Liver (tissue), 9 donors: Measurements from ENCODE around the gene PDE2A. TPM values are rescaled to one million over a fixed set of nuclear protein-coding genes. Genes with fewer than 3 reads are reported as not detected.

Experiments used
- DNase-seq: peaks from one replicate; pipeline ENCODE4 v3.0.0-alpha.2; 2017; ENCODE audit warnings: low spot score
- H3K27ac ChIP-seq, 2 donors: one replicate each; pipeline ENCODE4 v1.7.0; 2013; ENCODE audit warnings: inconsistent platforms in 2 of 2, low read length in 2 of 2, control low read depth in 1 of 2, low read depth in 1 of 2, mild to moderate bottlenecking in 1 of 2
- H3K27me3 ChIP-seq, 4 donors: one replicate each; pipeline versions ENCODE4 v1.6.1 to v1.7.0; 2013; ENCODE audit warnings: low read length in 3 of 4, inconsistent platforms in 1 of 4, mild to moderate bottlenecking in 1 of 4, moderate library complexity in 1 of 4; ENCODE audit not compliant: control insufficient read depth in 4 of 4, insufficient read depth in 4 of 4
- H3K36me3 ChIP-seq, 4 donors: one replicate each; pipeline versions ENCODE4 v1.6.1 to v1.7.0; 2013; ENCODE audit warnings: low read length in 3 of 4, mild to moderate bottlenecking in 3 of 4, low read depth in 1 of 4, moderate library complexity in 1 of 4; ENCODE audit not compliant: control insufficient read depth in 4 of 4, insufficient read depth in 3 of 4
- H3K4me1 ChIP-seq, 4 donors: one replicate each; pipeline versions ENCODE4 v1.6.1 to v1.7.0; 2013; ENCODE audit warnings: low read length in 3 of 4, mild to moderate bottlenecking in 3 of 4, moderate library complexity in 1 of 4; ENCODE audit not compliant: control insufficient read depth in 4 of 4, insufficient read depth in 4 of 4
- H3K4me3 ChIP-seq, 3 donors: one replicate each; pipeline versions ENCODE4 v1.6.1 to v1.7.0; 2013; ENCODE audit warnings: low read length in 3 of 3, control low read depth in 1 of 3, low read depth in 1 of 3, mild to moderate bottlenecking in 1 of 3
- H3K9ac ChIP-seq, 2 donors: one replicate each; pipeline ENCODE4 v1.7.0; 2013; ENCODE audit warnings: low read length in 2 of 2, mild to moderate bottlenecking in 2 of 2, moderate library complexity in 2 of 2, control low read depth in 1 of 2, low read depth in 1 of 2
- H3K9me3 ChIP-seq, 4 donors: one replicate each; pipeline versions ENCODE4 v1.6.1 to v1.7.0; 2013; ENCODE audit warnings: low read length in 3 of 4; ENCODE audit not compliant: control insufficient read depth in 4 of 4
- CTCF ChIP-seq: fragments of 150-350 bp; IDR thresholded peaks from 2 replicates; pipeline ENCODE4 v1.5.1; 2017; ENCODE audit warnings: improper control_type of control experiment, low read depth, low read length; ENCODE audit not compliant: missing input control
- EGR1 ChIP-seq, 2 donors: IDR thresholded peaks; 2 replicates each; pipeline ENCODE4 v1.6.1; 2016 to 2018; ENCODE audit warnings: antibody characterized with exemption in 2 of 2, low read depth in 2 of 2
- FOXA1 ChIP-seq: IDR thresholded peaks from 2 replicates; pipeline ENCODE4 v1.6.1; 2016; ENCODE audit warnings: antibody characterized with exemption
- FOXA2 ChIP-seq: IDR thresholded peaks from 2 replicates; pipeline ENCODE4 v1.6.1; 2016; ENCODE audit warnings: antibody characterized with exemption
- GABPA ChIP-seq, 2 donors: IDR thresholded peaks in 1 of 2; conservative IDR thresholded peaks in 1 of 2; 2 replicates each; pipeline ENCODE4 v1.6.1; 2016; ENCODE audit warnings: antibody characterized with exemption in 2 of 2, mild to moderate bottlenecking in 1 of 2, moderate library complexity in 1 of 2
- HNF4A ChIP-seq, 2 donors: conservative IDR thresholded peaks; 2 replicates each; pipeline ENCODE4 v1.6.1; 2016; ENCODE audit warnings: antibody characterized with exemption in 2 of 2, mild to moderate bottlenecking in 2 of 2
- HNF4G ChIP-seq: IDR thresholded peaks from 2 replicates; pipeline ENCODE4 v1.6.1; 2016; ENCODE audit warnings: antibody characterized with exemption
- JUND ChIP-seq, 2 donors: IDR thresholded peaks; 2 replicates each; pipeline ENCODE4 v1.6.1; 2016; ENCODE audit warnings: antibody characterized with exemption in 2 of 2
- MAX ChIP-seq: IDR thresholded peaks from 2 replicates; pipeline ENCODE4 v1.6.1; 2016; ENCODE audit warnings: antibody characterized with exemption
- NR2F2 ChIP-seq: IDR thresholded peaks from 2 replicates; pipeline ENCODE4 v1.6.1; 2016; ENCODE audit warnings: antibody characterized with exemption
- RAD21 ChIP-seq, 2 donors: IDR thresholded peaks; 2 replicates each; pipeline ENCODE4 v1.6.1; 2016; ENCODE audit warnings: antibody characterized with exemption in 2 of 2, mild to moderate bottlenecking in 2 of 2
- REST ChIP-seq: IDR thresholded peaks from 2 replicates; pipeline ENCODE4 v1.6.1; 2016; ENCODE audit warnings: antibody characterized with exemption, mild to moderate bottlenecking
- RXRA ChIP-seq, 2 donors: IDR thresholded peaks; 2 replicates each; pipeline ENCODE4 v1.6.1; 2017 to 2018; ENCODE audit warnings: antibody characterized with exemption in 2 of 2, mild to moderate bottlenecking in 1 of 2
- TAF1 ChIP-seq: conservative IDR thresholded peaks from 2 replicates; pipeline ENCODE4 v1.6.1; 2016; ENCODE audit warnings: antibody characterized with exemption, mild to moderate bottlenecking
- YY1 ChIP-seq: IDR thresholded peaks from 2 replicates; pipeline ENCODE4 v1.6.1; 2016; ENCODE audit warnings: antibody characterized with exemption, mild to moderate bottlenecking
- WGBS: extraction: QIAGEN DNeasy Blood & Tissue Kit; methylation state at CpG from one replicate; pipeline ENCODE4 v1.1.7; 2013; 5-methylcytosine and 5-hydroxymethylcytosine counted together
- polyA plus RNA-seq, 2 donors: library from polyadenylated mRNA; stranded (reverse) in 1 of 2; unstranded in 1 of 2; fragments of 200-250 nt in 1 of 2; fragments of >200 nt in 1 of 2; fragmentation: Nextera tagmentation in 1 of 2; extraction: Ambion mirVana in 1 of 2; gene quantifications; one replicate each; pipeline versions ENCODE4 v1.2.1 to v1.2.3, GENCODE V29; 2013 to 2015
- total RNA-seq, 2 donors: library from RNA; depleted of rRNA; stranded (reverse); fragments of >200 nt; gene quantifications; one replicate each; pipeline ENCODE4 v1.2.3, GENCODE V29; 2014
- donor health status: healthy.
- donor health status: healthy.
- donor health status: healthy.
- donor health status: healthy.
- donor health status: healthy.

The PDE2A gene
- total and polyA plus RNA-seq, 4 donors = 4.3 to 32.8 (median 12.9) TPM

GRCh38 chr11:72682238-72682857 is 8.1 kb upstream of the PDE2A start (continued):
- TF ChIP-seq CTCF (no peak), FOXA2 (no peak), MAX (no peak), RXRA (IDR thresholded peaks at IDR 0.05) (no peak), TAF1 (no peak), FOXA1 (no peak), YY1 (no peak), JUND (IDR thresholded peaks at IDR 0.05) (no peak), EGR1 (IDR thresholded peaks at IDR 0.05; ENCODE audit: low read depth in 2 of 2) (no peak), HNF4G (no peak)

GRCh38 chr11:72681226-72682153 is 7.3 kb upstream of the PDE2A start:
- H3K27me3 ChIP-seq = peaks cover 0 to 4% (median 0%) of the 10 kb centered on the region in 4 donors
- H3K36me3 ChIP-seq = peaks cover 0 to 18% (median under 1%) of the 10 kb centered on the region in 4 donors
- TF ChIP-seq JUND (IDR thresholded peaks at IDR 0.05) (no peak), RAD21 (IDR thresholded peaks at IDR 0.05) (no peak), CTCF (no peak), RXRA (IDR thresholded peaks at IDR 0.05) (no peak), EGR1 (IDR thresholded peaks at IDR 0.05; ENCODE audit: low read depth in 2 of 2) (no peak), HNF4A (conservative IDR thresholded peaks at IDR 0.05) (no peak), NR2F2 (no peak), REST (no peak), GABPA (IDR thresholded peaks at IDR 0.05 in 1 of 2, conservative IDR thresholded peaks at IDR 0.05 in 1 of 2) (no peak)
- H3K4me3 ChIP-seq = no peak overlapping the region
- H3K27ac ChIP-seq = no peak overlapping the region
- 40% methylated on average over 17 of the region's 17 CpGs for WGBS
- DNase-seq = no peak
- no peak overlapping the region for H3K9ac ChIP-seq
- H3K4me1 ChIP-seq = peaks cover 0 to 6% (median 1%) of the 10 kb centered on the region in 4 donors
- no peaks in the 10 kb centered on the region for H3K9me3 ChIP-seq
